Non-pigmented ciliary epithelial cell (primary cell): Measurements from ENCODE around the gene SIN3B.
"Not testable (repeated sequence)": the region's sequence is repeated elsewhere in the genome, so short reads cannot be mapped to it uniquely, and the experiment has no call there.

Source experiments
- DNase-seq: peaks from one replicate; pipeline ENCODE4 v3.0.0-alpha.2; 2010; ENCODE audit warnings: low read depth

Gene SIN3B

GRCh38 chr19:16868423-16869130 is 39.4 kb downstream of the SIN3B start:
- no peak for DNase-seq

GRCh38 chr19:16869331-16869972 is 40.3 kb downstream of the SIN3B start:
- no peak for DNase-seq

- no peak for DNase-seq
Observed at GRCh38 chr19:16871871-16872270, 42.7 kb downstream of the SIN3B start.

- no peak for DNase-seq
Observed at GRCh38 chr19:16872728-16873127, 43.5 kb downstream of the SIN3B start.

- DNase-seq, result no peak
Observed at GRCh38 chr19:16873594-16873993, 44.4 kb downstream of the SIN3B start.

- DNase-seq, result no peak
Observed at GRCh38 chr19:16874250-16874977, 45.2 kb downstream of the SIN3B start.

- DNase-seq, result not testable (repeated sequence)
Observed at GRCh38 chr19:16874978-16875299, 45.7 kb downstream of the SIN3B start.

- DNase-seq, result no peak
Observed at GRCh38 chr19:16875584-16876555, 46.7 kb downstream of the SIN3B start.

- DNase-seq, result peak; percentile 32
Observed at GRCh38 chr19:16876904-16877361, 47.7 kb downstream of the SIN3B start.

GRCh38 chr19:16877581-16877980 is 48.4 kb downstream of the SIN3B start:
- DNase-seq, result no peak

- no peak for DNase-seq
Observed at GRCh38 chr19:16878181-16878965, 49.2 kb downstream of the SIN3B start.

- no peak for DNase-seq
Observed at GRCh38 chr19:16880884-16881554, 51.8 kb downstream of the SIN3B start.

GRCh38 chr19:16882146-16882545 is 52.9 kb downstream of the SIN3B start:
- DNase-seq, result no peak

- DNase-seq, result no peak
Observed at GRCh38 chr19:16883522-16883921, 54.3 kb downstream of the SIN3B start.

GRCh38 chr19:16885166-16885565 is 56.0 kb downstream of the SIN3B start:
- no peak for DNase-seq

- DNase-seq, result no peak
Observed at GRCh38 chr19:16886305-16886880, 57.2 kb downstream of the SIN3B start.

- no peak for DNase-seq
Observed at GRCh38 chr19:16887353-16888265, 58.4 kb downstream of the SIN3B start.

- no peak for DNase-seq
Observed at GRCh38 chr19:16888629-16889365, 59.6 kb downstream of the SIN3B start, which contains the start of gene F2RL3. F2RL3 (plus strand) TSS chr19:16888999; CDS start chr19:16889190, 191 bp downstream.
